NCI-H748 treated with DMSO at 0.1 percent for 48 hours (cell line): Measurements from ENCODE around the gene LRRC36.

Source experiments
- DNase-seq: peaks from one replicate; lab custom pipeline; 2025; lab: John Stamatoyannopoulos, UW

LRRC36 gene

DNA sequence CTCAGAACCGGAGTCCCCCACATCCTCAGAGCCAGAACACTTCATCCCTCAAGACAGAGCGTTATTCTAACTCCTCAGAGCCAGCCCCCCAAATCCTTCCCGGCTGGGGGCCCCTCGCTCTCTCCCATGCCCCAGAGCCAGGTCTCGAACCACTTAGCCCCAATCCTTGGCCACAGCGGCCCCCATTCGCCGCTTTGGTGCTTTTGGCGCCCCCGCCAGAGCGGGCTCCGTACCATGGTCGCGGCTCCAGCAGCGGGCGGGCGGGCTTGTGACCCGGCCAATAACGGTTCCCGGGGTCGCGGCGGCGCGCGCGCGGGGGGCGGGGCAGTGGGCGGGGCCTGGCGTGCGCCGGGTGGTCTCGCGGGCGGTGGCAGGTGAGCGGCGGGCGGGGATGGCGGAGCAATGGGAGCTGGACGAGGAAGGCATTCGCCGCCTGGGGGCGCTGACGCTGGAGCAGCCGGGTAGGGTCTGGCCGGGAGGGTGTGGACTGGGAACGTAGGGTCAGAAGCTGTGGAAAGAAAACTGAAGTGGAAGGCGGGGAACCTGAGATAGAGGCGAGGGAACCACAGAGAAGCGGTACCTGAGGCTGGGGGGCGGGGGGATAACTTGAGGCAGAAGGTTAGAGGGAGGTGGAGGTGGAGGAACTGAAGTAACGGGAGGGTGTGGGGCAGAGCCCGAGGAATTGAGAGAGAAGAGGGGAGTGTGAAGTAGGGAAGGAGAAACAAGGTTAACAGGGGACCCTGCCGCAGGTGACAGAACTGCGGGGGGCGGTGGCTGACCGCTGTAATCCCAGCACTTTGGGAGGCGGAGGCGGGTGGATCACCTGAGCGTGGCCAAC lies at the start of gene LRRC36, which contains the start of gene KCTD19:
TSS of gene LRRC36 (plus strand) at position 344 of the 838 bp plus-strand sequence. CDS start at position 392, 48 bp downstream.
TSS of gene KCTD19 (minus strand) at position 270 of the 838 bp plus-strand sequence. CDS start at position 236, 34 bp downstream.
- DNase-seq: peak; percentile 54

- no peak for DNase-seq
Observed at GRCh38 chr16:67277294-67277998, 49.2 kb upstream of the LRRC36 start.

- DNase-seq: no peak
Observed at GRCh38 chr16:67277999-67278772, 48.4 kb upstream of the LRRC36 start.

DNA sequence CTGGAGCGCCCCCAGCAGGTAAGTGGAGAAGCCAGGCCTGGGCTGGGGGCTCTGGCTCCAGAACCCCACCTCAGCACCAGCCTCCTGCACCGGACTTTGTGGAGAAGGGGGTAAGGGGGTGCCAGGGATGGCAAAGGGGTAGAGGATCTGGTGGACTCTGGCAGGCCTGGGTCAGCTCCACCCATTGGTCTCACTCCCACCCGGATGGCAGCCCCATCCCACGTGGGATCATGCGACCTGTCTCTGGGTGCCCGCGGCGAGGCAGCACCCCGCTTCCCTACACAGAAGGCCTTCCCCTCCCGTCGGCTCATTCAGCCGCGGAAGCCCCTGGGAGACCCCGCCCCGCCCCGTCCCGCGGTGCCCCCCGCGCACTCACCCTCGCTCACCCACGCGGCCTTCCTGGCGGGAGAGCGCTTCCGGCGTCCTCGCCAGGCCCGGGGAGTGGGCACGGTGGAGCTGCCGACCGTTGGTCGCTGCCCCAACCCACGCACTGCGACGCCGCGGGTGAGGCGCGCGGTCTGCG lies 47.8 kb upstream of the LRRC36 start:
- no peak for DNase-seq

DNA sequence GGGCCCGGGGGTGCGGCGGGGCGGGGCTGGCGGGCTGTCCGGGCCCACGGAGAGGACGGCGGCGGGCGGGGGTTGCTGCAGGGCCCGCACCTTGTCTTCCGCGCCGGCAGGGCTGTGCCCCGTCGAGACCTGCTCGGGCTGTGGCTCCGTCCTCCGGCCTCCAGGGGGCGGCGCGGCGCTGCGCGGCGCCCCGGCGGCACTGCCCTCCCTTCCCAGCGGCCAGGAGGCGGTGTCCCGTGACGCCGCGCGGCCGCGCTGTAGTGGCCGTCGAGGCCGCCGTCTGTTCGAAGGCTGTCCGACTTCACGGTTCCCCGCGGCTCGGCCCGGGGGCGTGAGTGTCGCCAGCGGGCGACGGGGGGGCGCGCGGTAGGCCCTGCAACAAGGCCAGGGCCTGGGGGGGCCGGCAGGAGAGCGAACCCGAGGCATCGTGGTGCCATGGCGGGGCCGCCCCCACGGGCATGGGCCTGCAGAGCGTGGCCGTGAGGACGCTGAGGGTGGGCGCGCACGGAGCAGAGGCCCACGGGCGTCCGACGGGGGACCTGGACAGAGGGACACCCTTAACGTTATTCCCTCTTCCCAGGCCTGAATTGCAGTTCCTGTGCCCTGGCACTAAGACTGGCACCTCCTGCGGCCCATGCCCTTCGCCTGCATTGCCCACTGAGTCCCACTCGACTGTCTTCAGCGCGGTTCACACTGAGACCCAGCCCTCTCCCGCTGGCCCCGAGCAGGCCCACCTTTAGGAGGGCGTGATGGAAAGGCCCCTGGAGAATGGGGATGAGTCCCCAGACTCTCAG lies 47.1 kb upstream of the LRRC36 start, which contains the start of gene PLEKHG4:
TSS of gene PLEKHG4 (plus strand) at position 237 of the 794 bp plus-strand sequence. CDS start at position 750, 513 bp downstream.
- peak; percentile 15 for DNase-seq

DNA sequence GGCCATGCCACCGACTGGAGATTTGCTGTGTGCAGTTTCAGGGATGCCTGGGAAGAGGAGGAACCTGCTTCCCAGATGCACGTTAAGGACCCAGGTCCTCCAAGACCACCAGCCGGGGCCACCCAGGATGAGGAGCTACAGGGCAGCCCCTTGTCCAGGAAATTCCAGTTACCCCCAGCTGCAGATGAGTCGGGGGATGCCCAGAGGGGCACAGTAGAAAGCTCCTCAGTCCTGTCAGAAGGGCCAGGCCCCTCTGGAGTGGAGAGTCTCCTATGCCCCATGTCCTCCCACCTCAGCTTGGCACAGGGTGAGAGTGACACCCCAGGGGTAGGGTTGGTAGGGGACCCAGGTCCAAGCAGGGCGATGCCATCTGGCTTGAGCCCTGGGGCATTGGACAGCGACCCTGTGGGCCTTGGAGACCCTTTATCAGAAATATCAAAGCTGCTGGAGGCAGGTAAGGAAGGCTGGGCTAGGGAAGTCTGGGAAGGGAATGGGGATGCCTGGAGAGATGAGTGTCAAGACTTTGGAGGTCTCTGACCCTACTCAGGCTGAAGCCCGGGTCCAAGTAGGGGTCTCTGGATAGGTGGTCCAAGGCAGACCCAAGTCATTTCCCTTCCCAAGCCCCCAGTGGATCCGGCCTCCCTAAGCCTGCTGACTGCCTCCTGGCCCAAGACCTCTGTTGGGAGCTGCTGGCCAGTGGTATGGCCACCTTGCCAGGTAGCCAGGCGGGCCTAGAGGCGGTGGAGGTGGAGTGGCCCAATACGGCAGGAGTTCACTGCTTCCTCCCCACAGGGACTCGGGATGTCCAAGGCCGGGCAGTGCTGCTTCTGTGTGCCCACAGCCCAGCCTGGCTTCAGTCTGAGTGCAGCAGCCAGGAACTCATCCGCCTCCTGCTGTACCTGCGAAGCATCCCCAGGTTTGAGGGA lies 46.3 kb upstream of the LRRC36 start:
- no peak for DNase-seq

- no peak for DNase-seq
Observed at GRCh38 chr16:67281536-67282446, 44.8 kb upstream of the LRRC36 start.

- DNase-seq: no peak
Observed at GRCh38 chr16:67282447-67282805, 44.2 kb upstream of the LRRC36 start.

DNA sequence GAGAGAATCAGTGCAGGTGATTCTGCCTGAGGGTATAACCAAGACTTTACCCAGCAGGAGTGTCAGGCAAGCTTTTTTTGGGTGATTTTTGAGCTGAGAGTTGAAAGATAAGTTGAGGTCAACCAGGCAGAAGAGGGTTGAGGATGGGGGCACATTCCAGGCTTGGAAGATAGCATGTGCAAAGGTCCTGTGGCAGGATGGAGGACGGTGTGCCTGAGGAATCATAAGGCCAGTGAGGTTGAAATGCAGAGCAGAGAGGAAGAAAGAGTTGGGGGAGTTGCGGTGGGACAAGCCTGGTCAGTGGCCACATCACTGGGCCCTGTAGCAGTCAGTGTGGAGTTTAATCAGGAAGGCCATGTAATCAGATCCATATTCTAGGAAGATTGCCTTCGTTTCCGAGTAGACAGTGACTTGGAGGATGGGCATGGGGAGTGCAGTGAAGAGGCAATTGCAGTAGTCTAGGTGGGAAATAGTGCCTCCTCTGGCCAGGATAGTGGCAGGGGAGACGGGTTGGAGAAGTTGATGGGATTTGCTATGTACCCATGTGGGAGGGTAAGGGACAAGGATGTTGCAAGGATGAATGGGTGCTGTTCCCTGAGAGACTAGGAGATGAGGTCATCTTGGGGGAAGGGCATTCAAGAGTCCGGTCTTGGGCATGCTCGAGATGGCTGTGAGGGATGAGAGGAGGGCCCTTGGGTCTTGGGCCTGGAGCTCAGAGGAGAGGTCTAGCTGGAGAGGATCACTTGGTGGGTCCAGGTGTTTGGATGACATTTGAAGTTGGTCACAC lies 43.4 kb upstream of the LRRC36 start:
- no peak for DNase-seq

DNA sequence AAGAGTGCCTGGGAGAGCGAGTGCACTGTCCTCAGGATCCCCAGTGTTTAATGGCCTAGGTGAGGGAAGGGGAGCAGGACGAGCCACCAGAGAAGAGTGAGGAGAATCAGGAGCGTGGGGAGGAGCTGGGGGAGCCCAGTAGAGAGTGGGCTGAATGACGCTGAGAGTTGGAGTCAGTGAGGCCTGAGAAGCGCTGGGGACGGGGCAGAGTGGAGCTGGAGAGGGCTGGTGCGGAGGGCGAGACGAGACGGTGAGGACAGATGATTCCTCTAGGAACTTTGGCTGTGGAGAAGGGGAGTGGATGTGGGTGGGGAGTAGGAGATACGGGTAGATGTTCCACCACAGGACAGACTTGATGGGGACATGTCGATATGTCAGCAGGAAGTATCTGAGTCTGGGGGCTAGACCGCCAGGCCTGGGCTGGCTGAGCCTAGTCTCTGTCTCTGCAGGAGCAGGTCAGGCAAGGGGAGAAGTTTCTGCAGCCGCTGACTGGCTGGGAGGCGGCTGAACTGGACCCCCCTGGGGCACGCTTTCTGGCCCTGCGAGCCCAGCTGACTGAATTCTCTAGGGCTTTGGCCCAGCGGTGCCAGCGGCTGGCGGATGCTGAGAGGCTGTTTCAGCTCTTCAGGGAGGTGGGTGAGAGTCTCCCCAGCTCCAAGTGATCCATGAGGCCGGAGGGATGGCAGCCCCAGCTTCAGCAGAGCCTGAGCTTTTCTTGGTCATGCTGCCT lies 42.6 kb upstream of the LRRC36 start:
- no peak for DNase-seq

DNA sequence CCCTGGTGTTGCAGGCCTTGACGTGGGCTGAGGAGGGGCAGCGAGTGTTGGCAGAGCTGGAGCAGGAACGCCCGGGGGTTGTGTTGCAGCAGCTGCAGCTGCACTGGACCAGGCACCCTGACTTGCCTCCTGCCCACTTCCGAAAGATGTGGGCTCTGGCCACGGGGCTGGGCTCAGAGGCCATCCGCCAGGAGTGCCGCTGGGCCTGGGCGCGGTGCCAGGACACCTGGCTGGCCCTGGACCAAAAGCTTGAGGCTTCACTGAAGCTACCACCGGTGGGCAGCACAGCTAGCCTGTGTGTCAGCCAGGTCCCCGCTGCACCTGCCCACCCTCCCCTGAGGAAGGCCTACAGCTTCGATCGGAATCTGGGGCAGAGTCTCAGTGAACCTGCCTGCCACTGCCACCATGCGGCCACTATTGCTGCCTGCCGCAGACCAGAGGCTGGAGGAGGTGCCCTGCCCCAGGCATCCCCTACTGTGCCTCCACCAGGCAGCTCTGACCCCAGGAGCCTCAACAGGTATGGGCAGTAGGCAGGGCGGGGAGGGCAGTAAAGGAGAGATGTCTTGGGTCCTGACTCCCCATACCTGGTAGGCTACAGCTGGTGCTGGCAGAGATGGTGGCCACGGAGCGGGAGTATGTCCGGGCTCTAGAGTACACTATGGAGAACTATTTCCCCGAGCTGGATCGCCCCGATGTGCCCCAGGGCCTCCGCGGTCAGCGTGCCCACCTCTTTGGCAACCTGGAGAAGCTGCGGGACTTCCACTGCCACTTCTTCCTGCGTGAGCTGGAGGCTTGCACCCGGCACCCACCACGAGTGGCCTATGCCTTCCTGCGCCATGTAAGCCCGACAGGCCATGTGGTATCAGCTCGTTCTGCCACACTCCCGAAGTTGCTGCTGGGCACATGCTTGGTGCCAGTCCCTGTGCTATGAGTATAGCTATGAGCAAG lies 41.6 kb upstream of the LRRC36 start:
- DNase-seq: peak; percentile 21

DNA sequence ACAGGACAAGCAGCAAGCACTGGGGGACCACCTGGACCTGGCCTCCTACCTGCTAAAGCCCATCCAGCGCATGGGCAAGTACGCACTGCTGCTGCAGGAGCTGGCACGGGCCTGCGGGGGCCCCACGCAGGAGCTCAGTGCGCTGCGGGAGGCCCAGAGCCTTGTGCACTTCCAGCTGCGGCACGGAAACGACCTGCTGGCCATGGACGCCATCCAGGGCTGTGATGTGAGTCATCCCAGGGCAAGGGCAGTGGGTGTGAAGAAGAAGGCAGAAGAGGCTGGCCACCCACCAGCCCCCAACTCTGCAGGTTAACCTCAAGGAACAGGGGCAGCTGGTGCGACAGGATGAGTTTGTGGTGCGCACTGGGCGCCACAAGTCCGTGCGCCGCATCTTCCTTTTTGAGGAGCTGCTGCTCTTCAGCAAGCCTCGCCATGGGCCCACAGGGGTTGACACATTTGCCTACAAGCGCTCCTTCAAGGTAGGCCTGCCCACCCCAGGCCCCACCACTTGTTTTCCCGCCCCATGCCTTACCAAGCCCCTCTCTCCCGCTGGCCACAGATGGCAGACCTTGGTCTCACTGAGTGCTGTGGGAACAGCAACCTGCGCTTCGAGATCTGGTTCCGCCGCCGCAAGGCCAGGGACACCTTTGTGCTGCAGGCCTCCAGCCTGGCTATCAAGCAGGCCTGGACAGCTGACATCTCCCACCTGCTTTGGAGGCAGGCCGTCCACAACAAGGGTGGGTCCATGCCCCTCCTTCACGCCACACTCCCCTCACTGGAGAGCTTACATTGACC lies 40.0 kb upstream of the LRRC36 start:
- DNase-seq: no peak

- DNase-seq: no peak
Observed at GRCh38 chr16:67287960-67288359, 38.7 kb upstream of the LRRC36 start.

- DNase-seq: no peak
Observed at GRCh38 chr16:67291461-67291860, 35.2 kb upstream of the LRRC36 start.

DNA sequence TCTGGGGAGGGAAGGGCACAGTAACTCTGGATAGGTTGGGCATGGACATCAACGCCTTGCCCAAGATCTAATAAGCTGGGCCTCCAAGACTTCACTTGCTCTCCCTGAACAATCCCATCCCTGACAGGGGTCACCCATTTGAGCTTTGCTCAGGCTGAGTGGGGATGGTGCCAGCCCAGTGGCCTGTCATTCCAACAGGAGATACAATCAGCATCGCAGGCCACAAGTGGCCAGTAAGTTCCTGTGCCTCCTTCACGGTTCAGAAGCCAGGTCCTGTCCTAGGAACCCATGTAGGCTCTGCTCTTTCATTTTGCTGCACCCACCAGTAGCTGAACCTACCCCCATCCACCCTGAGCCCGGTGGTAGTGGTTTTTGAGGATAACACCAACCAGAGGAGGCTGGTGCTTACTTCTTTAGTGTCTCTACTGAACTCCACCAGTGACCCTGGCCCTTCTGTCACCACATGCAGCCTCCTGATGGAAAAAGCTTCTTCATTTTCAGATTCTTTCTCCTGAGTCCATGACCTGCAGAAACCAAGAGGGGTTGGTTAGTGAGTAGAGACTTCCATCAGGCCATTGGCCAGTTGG lies 32.4 kb upstream of the LRRC36 start:
- DNase-seq: no peak
